Raji (cell line): ENCODE results near the gene MRPL30.

Experiments used
- POLR2A ChIP-seq: IDR thresholded peaks from 2 replicates; pipeline ENCODE4 v1.6.1; 2011; ENCODE audit warnings: low read depth, low read length, control low read depth; ENCODE audit not compliant: insufficient read depth

The MRPL30 gene

GRCh38 chr2:99171377-99172140 is 9.4 kb upstream of the MRPL30 start:
- TF ChIP-seq POLR2A, result no peak

- TF ChIP-seq POLR2A, result no peak
These were observed 628 bp downstream of the MRPL30 start for GRCh38 chr2:99181624-99182000.

GRCh38 chr2:99183025-99183424 is 2.0 kb downstream of the MRPL30 start:
- TF ChIP-seq POLR2A, result no peak

- TF ChIP-seq POLR2A, result no peak
These were observed 3.8 kb downstream of the MRPL30 start for GRCh38 chr2:99184811-99185210.

GRCh38 chr2:99187011-99187410 is 6.0 kb downstream of the MRPL30 start:
- TF ChIP-seq POLR2A, result no peak

DNA sequence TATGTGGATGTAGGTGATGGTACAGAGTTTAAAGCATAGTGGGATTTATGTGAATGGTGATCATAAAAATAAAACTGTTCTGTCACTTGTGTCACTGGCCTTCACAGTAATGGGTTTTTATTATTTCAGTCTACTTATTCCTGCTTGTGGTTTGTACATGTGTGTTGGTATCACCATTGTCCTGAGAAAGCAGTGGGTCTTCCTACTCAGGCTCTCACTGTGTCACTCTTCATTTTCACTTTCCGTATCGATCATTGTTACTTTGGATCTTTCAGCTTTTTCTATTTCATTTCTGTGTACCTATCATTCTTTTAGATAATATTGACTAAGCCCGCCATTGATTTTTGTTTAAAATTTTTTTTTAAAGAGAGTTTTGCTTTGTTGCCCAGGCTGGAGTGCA is 7.4 kb downstream of the MRPL30 start:
- no peak for TF ChIP-seq POLR2A

GRCh38 chr2:99190548-99190947 is 9.6 kb downstream of the MRPL30 start:
- no peak for TF ChIP-seq POLR2A

DNA sequence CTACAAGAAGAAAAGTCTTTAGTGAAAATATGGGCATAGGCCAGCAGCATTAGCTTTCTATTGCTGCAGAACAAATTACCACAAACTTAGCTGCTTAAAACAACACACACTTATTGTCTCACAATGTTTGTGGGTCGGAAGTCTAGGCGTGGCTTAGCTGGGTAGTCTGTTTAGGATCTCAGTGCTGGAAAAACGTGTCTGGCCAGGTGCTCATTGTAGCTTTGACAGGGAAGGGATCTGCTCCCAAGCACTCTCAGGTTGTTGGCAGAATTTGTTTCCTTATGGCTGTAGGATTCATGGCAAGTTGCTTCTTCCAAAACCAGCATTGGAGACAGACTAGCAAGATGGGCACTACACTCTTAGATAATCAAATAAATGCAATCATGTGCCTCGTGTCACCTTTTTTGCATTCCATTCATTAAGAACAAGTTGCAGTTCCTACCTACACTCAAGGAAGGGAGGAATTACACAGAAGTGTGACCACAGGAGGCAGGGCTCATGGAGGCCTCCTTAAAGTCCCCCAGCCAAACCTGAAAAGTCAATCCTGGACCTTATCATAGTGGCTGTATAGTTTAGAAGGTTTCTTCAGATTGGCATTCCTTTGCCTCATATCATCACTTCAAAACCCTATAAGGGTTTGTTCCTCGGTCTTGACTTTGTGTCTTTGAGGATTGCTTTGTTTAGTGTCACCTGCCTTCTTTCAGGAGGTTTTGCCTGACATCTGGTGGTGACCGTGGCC is 17.3 kb downstream of the MRPL30 start:
- no peak for TF ChIP-seq POLR2A

GRCh38 chr2:99200076-99200800 is 19.3 kb downstream of the MRPL30 start:
- TF ChIP-seq POLR2A, result no peak

- TF ChIP-seq POLR2A, result no peak
These were observed 21.1 kb downstream of the MRPL30 start for GRCh38 chr2:99201959-99202678.

DNA sequence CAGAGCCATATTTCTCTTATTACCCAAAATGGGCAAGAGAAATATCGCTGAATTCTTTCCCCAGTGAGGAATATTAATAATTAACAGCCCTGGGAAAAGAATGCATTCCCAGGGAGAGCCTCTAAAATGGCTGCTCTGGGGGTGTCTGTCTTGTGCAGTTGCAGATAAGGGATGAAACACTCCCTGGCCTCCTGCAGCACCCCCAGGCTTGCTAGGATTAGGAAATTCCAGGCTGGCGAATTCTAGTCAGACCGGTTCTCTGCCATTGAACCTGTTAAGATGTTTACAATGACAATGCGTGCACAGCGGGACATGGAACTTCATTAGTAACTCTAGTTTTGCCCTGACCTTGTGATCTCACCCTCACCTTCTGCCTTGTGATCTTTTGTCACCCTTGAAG is 24.5 kb downstream of the MRPL30 start:
- no peak for TF ChIP-seq POLR2A

DNA sequence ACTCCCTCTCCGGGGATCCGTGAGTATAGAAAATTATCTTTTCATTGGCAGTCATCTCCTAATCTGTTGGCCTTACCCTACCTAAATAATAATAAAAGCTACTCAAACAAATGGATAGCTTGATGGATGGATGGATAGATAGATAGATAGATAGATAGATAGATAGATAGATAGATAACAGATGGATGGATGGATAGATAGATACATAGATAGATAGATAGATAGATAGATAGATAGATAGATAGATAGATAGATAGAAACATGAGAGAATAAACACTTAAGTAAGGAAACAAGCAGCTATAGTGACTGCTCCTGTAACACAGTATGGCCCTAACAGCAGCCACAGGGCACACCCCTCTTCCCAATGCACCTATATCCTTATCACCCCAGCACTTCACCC is 35.1 kb downstream of the MRPL30 start:
- TF ChIP-seq POLR2A, result no peak

GRCh38 chr2:99217929-99218501 is 37.0 kb downstream of the MRPL30 start:
- no peak for TF ChIP-seq POLR2A

DNA sequence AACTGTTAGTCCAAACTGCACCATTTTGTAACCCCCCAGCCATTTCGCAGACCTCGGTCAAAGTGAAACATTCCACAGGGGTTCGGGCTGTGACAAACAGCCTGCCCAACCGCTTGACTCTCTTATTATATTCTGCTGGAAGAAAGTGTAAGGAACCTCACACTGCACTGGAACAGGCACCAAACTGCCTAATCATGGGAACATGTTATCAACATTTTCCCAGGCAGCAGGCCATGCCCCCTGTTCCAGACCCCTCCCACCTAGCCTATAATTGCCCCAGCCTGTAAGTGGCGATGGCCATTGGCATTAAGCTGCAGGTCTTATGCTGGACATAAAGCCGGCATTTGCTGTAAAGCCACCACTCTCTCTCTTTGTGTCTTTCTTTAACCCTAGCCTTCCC is 57.6 kb downstream of the MRPL30 start:
- no peak for TF ChIP-seq POLR2A

DNA sequence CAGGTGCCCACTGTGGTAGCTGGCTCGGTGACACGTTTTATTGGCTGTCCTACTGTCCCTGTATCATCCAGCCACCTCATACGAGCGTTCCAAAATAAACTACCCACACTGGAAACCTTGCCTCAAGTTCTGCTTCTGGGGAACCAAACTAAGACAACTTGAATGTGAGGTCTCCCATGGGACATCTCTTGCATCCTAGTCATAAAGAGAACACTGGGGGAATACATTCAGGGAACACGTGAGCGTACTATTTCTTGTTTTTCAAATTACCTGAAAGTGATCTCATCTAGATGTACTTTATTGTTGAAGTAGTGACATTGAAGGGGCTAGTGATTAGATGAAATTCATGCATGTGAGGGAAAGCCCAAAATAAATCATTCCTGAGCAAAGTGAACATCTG is 59.4 kb downstream of the MRPL30 start:
- TF ChIP-seq POLR2A, result no peak

DNA sequence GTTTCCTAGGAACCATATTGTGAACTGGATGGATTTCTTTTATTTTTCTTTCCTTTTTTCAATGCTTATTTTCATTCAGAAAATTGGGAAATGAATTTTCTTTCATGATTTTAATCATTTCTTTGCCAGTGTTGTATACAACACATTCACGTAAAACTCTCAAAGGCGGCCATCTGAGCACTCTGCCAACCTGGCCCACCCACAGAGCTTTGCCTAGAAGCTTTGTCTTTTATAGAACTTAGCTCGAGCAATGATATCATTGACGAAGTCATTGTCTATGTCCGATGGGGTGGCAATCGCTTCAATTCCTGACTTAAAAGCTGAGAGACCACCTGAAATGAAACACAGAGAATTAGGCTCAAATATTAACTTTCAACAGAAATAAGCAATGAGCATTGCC is 61.2 kb downstream of the MRPL30 start:
- no peak for TF ChIP-seq POLR2A
